OCI-LY7 (cell line): ENCODE results near the gene PRPF40A. TPM values are rescaled to one million over a fixed set of nuclear protein-coding genes. Genes with fewer than 3 reads are reported as not detected.
A peak's percentile ranks its signal among the peaks of the same experiment; 100 is the strongest.

Source experiments
- BruUV-seq: library from RNA; stranded (reverse); fragments of 400-500 nt; replicated peaks from 2 replicates; lab custom pipeline; 2021; lab: Mats Ljungman, UMichigan
- CTCF ChIA-PET: fragments of 300-600 bp; sonication (Branson Sonifier 250); formaldehyde crosslinking; loops from one replicate; lab custom pipeline; 2022; ENCODE audit warnings: antibody characterized with exemption; ENCODE audit not compliant: unreplicated experiment; lab: Charles Lee
- POLR2A ChIA-PET: fragments of 300-600 bp; sonication (Branson Sonifier 250); formaldehyde crosslinking; loops from one replicate; lab custom pipeline; 2022; ENCODE audit warnings: antibody characterized with exemption; lab: Charles Lee
- DNase-seq: peaks from one replicate; pipeline ENCODE4 v3.0.0-alpha.2; 2015; ENCODE audit warnings: low spot score
- H2AFZ ChIP-seq: fragments of 200-600 bp; sonication (generic), shearing (Covaris generic); 2 replicates; pipeline ENCODE4 v1.6.1; 2014; ENCODE audit warnings: mild to moderate bottlenecking, antibody characterized with exemption, low read length, moderate library complexity
- H3K27ac ChIP-seq: fragments of 200-600 bp; sonication (generic); 2 replicates; pipeline ENCODE4 v1.5.1; 2014; ENCODE audit warnings: mixed run types, low read depth, mild to moderate bottlenecking, moderate library complexity, low read length, inconsistent platforms; ENCODE audit not compliant: poor library complexity, severe bottlenecking
- H3K36me3 ChIP-seq: fragments of 200-600 bp; sonication (generic); 2 replicates; pipeline ENCODE4 v1.6.1; 2014; ENCODE audit warnings: mild to moderate bottlenecking, antibody characterized with exemption, low read length, moderate library complexity, mixed read lengths; ENCODE audit not compliant: insufficient read depth
- H3K4me1 ChIP-seq: fragments of 200-600 bp; sonication (generic); 2 replicates; pipeline ENCODE4 v1.5.1; 2014; ENCODE audit warnings: mild to moderate bottlenecking, low read length; ENCODE audit not compliant: insufficient read depth, poor library complexity, severe bottlenecking
- H3K4me2 ChIP-seq: fragments of 200-600 bp; sonication (generic); 2 replicates; pipeline ENCODE4 v1.6.1; 2014; ENCODE audit warnings: mild to moderate bottlenecking, low read length
- H3K4me3 ChIP-seq: fragments of 200-600 bp; sonication (generic); 2 replicates; pipeline ENCODE4 v1.5.1; 2014; ENCODE audit warnings: mild to moderate bottlenecking, low read depth, low read length; ENCODE audit not compliant: poor library complexity, severe bottlenecking
- H3K79me2 ChIP-seq: fragments of 200-600 bp; sonication (generic); 2 replicates; pipeline ENCODE4 v1.6.1; 2016; ENCODE audit warnings: low read depth, mild to moderate bottlenecking, low read length, moderate library complexity, mixed read lengths; ENCODE audit not compliant: insufficient read depth
- H3K9me2 ChIP-seq: fragments of 200-600 bp; sonication (generic); 2 replicates; pipeline ENCODE4 v1.6.1; 2016; ENCODE audit warnings: mild to moderate bottlenecking, low read length, mixed read lengths; ENCODE audit not compliant: insufficient read depth
- H3K9me3 ChIP-seq: fragments of 200-600 bp; sonication (generic); 2 replicates; pipeline ENCODE4 v1.6.1; 2014; ENCODE audit warnings: mild to moderate bottlenecking, mixed run types, low read length, mixed read lengths
- H4K20me1 ChIP-seq: fragments of 200-600 bp; sonication (generic); 2 replicates; pipeline ENCODE4 v1.6.1; 2014; ENCODE audit warnings: mild to moderate bottlenecking, antibody characterized with exemption, low read length, moderate library complexity, mixed read lengths; ENCODE audit not compliant: insufficient read depth
- EZH2phosphoT487 ChIP-seq: fragments of 200-600 bp; sonication (generic); IDR thresholded peaks from 2 replicates; pipeline ENCODE4 v1.6.1; 2018; ENCODE audit warnings: low read depth, borderline replicate concordance, mild to moderate bottlenecking, mixed run types, antibody characterized with exemption, low read length, moderate library complexity, mixed read lengths
- intact Hi-C: fragments of 100-400 bp; cut with micrococcal nuclease; formaldehyde crosslinking; loops from one replicate; pipeline ENCODE4 v1.10.0; 2022; ENCODE audit not compliant: unreplicated experiment
- total RNA-seq, 2 experiments: library from RNA; depleted of rRNA in 1 of 2; stranded (reverse); fragments of >200 nt in 1 of 2; shearing (Covaris generic) in 1 of 2; gene quantifications; 2 replicates each; pipeline ENCODE4 v1.2.3, GENCODE V29; 2014 to 2022
- TF ChIP-seq, protein P1 (sequence below): fragments of 200-600 bp; sonication (generic); conservative IDR thresholded peaks from 2 replicates; pipeline ENCODE4 v1.5.1; 2014; ENCODE audit warnings: mild to moderate bottlenecking, antibody characterized with exemption, low read length, moderate library complexity, mixed read lengths

Gene PRPF40A
- total RNA-seq, 2 experiments from 2014 or later: 156 to 177 TPM

DNA sequence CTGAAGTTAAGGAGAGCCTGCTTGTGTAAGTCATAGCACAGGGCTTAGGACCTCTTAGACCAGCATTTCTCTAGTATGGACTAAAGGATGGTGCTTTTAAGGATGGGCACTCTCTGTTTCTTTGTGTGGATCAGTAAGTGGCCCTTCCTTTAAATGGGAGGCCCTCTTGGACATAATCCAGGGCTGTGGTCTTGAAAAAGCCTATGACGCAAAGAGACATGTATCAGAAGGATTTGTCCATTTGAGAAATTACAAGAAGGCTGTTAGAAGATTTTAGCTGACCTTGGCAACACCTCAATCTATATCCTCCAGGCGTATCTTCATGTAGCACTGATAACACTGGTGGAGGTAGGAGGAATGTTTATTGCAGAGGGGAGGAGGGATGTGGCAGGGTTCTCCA lies 79.2 kb downstream of the PRPF40A start:
- H3K27ac ChIP-seq: no peak overlapping the region
- H3K79me2 ChIP-seq: no peaks in the 10 kb centered on the region
- H3K4me2 ChIP-seq: no peak overlapping the region
- BruUV-seq: no TSS peak
- TF ChIP-seq, protein P1, sequence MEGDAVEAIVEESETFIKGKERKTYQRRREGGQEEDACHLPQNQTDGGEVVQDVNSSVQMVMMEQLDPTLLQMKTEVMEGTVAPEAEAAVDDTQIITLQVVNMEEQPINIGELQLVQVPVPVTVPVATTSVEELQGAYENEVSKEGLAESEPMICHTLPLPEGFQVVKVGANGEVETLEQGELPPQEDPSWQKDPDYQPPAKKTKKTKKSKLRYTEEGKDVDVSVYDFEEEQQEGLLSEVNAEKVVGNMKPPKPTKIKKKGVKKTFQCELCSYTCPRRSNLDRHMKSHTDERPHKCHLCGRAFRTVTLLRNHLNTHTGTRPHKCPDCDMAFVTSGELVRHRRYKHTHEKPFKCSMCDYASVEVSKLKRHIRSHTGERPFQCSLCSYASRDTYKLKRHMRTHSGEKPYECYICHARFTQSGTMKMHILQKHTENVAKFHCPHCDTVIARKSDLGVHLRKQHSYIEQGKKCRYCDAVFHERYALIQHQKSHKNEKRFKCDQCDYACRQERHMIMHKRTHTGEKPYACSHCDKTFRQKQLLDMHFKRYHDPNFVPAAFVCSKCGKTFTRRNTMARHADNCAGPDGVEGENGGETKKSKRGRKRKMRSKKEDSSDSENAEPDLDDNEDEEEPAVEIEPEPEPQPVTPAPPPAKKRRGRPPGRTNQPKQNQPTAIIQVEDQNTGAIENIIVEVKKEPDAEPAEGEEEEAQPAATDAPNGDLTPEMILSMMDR: no peak
- no peak for TF ChIP-seq EZH2phosphoT487
- no peaks in the 10 kb centered on the region for H3K36me3 ChIP-seq
- no peak overlapping the region for H3K4me3 ChIP-seq
- H3K9me2 ChIP-seq: no peaks in the 10 kb centered on the region
- ChIA-PET CTCF (no interaction called here), POLR2A (interaction anchor here (0.5 to 1.0 kb wide), 2 partner anchors 31 to 585 kb away, joined by 3 to 4 read pairs; no protein-coding TSS in a partner anchor)
- no peaks in the 10 kb centered on the region for H3K4me1 ChIP-seq
- no peak overlapping the region for H2AFZ ChIP-seq
- no peaks in the 10 kb centered on the region for H4K20me1 ChIP-seq
- intact Hi-C loops: no loop called here
- no peaks in the 10 kb centered on the region for H3K9me3 ChIP-seq
- DNase-seq: no peak

DNA sequence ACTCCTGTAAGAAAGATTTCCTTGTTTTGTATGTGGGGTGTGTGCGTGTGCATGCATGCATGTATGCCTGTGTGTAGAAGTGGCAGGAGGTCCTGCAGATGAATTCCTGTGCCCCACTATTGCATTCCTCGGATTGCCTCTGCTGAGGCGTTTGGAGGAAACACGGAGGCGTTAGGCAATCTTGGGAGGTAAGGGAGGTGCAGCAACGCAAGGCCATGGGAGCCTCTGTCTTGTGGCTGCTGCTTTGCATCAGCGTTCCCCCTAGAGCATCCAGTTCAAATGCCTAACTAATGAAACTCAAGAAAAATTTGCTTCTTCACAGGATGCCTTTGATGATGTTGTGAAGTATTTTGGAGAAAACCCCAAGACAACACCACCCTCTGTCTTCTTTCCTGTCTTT lies 80.0 kb downstream of the PRPF40A start:
- Histone ChIP-seq H2AFZ (no peak overlapping the region), H3K36me3 (no peaks in the 10 kb centered on the region), H3K4me1 (no peaks in the 10 kb centered on the region), H4K20me1 (no peaks in the 10 kb centered on the region), H3K27ac (no peak overlapping the region), H3K9me2 (no peaks in the 10 kb centered on the region), H3K4me2 (no peak overlapping the region), H3K4me3 (no peak overlapping the region), H3K9me3 (no peaks in the 10 kb centered on the region), H3K79me2 (no peaks in the 10 kb centered on the region)
- CTCF ChIA-PET: no interaction called here
- intact Hi-C loops: no loop called here
- no TSS peak for BruUV-seq
- POLR2A ChIA-PET: interaction anchor here (1.0 kb wide), 1 partner anchor 31 kb away, joined by 3 read pairs; no protein-coding TSS in a partner anchor
- DNase-seq: no peak
- TF ChIP-seq EZH2phosphoT487: no peak
- TF ChIP-seq, protein P1: no peak

DNA sequence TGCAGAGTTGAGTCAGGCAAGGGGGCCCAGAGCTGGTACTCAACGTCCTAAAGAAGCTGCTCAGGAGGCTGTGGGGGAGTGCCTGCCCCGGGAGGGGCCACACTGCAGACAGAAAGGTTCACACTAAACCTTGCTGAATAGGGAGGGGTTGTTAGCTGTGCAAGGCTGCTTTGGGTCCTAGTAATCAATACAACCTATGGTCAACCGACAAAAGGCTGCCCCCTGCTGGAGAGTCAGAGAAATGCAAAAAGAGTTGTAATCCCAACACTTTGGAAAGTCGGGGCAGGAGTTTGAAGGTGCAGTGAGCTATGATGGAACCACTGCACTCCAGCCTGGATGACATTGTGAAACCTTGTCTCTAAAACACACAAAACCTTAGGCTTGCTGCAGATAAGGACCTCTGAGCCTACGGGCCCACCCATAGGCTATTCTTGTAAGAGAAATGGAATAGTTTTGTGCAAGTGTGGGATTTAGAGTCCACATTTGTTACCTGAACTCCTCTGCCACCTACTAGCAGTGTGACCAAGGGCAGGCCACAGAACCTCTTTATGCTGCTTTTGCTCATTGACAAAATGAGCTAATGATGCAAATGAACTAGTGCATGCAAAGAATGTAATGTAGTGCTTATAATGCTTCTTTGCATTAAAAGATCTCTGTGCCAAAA lies 81.5 kb downstream of the PRPF40A start:
- ChIA-PET CTCF (interaction anchor here (0.6 to 1.3 kb wide), 3 partner anchors 17 to 540 kb away, joined by 3 read pairs; no protein-coding TSS in a partner anchor), POLR2A (no interaction called here)
- no peak overlapping the region for H3K4me3 ChIP-seq
- no peaks in the 10 kb centered on the region for H4K20me1 ChIP-seq
- H3K4me1 ChIP-seq: no peaks in the 10 kb centered on the region
- no peak overlapping the region for H2AFZ ChIP-seq
- H3K4me2 ChIP-seq: no peak overlapping the region
- peak; percentile 46 for DNase-seq
- intact Hi-C loops: loop anchor here (2.0 kb wide), 2 partner anchors 459 to 599 kb away; no protein-coding TSS in a partner anchor
- H3K79me2 ChIP-seq: no peaks in the 10 kb centered on the region
- no peaks in the 10 kb centered on the region for H3K36me3 ChIP-seq
- no peaks in the 10 kb centered on the region for H3K9me2 ChIP-seq
- H3K27ac ChIP-seq: no peak overlapping the region
- TF ChIP-seq, protein P1: peak; percentile 88
- no peak for TF ChIP-seq EZH2phosphoT487
- no peaks in the 10 kb centered on the region for H3K9me3 ChIP-seq
- BruUV-seq: no TSS peak
